B cell (primary cell): ENCODE data around the gene SLAIN2. TPM values are rescaled to one million over a fixed set of nuclear protein-coding genes. Genes with fewer than 3 reads are reported as not detected.

Experiments
- ATAC-seq: fragments of 200-7000 bp; cut with Tn5 transposase; one replicate; pipeline ENCODE4 v1.10.0; 2021; ENCODE audit warnings: low read depth, mild to moderate bottlenecking, moderate number of reproducible peaks, moderate library complexity
- CTCF ChIA-PET: fragments of 350-600 bp; sonication (Branson Sonifier 250); formaldehyde crosslinking; loops from one replicate; lab custom pipeline; 2021; ENCODE audit warnings: antibody characterized with exemption, inconsistent platforms; lab: Charles Lee
- POLR2A ChIA-PET: fragments of 350-600 bp; sonication (Branson Sonifier 250); formaldehyde crosslinking; loops from one replicate; lab custom pipeline; 2021; ENCODE audit warnings: antibody characterized with exemption; lab: Charles Lee
- DNase-seq: peaks from one replicate; pipeline ENCODE4 v3.0.0; 2013
- H2AFZ ChIP-seq: 2 replicates; pipeline ENCODE4 v1.6.1; 2012; ENCODE audit warnings: mild to moderate bottlenecking, low read depth, low read length; ENCODE audit not compliant: insufficient read depth, poor library complexity, severe bottlenecking
- H3K27ac ChIP-seq, 2 donors: 1 replicate in 1 of 2; 2 replicates in 1 of 2; pipeline ENCODE4 v1.5.1; 2012 to 2013; ENCODE audit warnings: low read length in 2 of 2, mild to moderate bottlenecking in 2 of 2, moderate library complexity in 1 of 2
- H3K27me3 ChIP-seq, 4 experiments: fragments of 200-600 bp in 1 of 4; sonication (generic) in 1 of 4; replicated peaks in 1 of 4; 1 replicate in 2 of 4; 2 replicates in 2 of 4; pipeline versions ENCODE4 v1.6.1 to v1.7.0; 2013 to 2016; ENCODE audit warnings: low read length in 3 of 4, mild to moderate bottlenecking in 2 of 4, mixed read lengths in 1 of 4, moderate library complexity in 1 of 4; ENCODE audit not compliant: insufficient read depth in 4 of 4, control insufficient read depth in 3 of 4; ENCODE audit errors: control extremely low read depth in 1 of 4
- H3K36me3 ChIP-seq, 2 experiments: replicated peaks in 1 of 2; 1 replicate in 1 of 2; 2 replicates in 1 of 2; pipeline versions ENCODE4 v1.6.1 to v1.7.1; 2013; ENCODE audit warnings: low read length in 1 of 2; ENCODE audit not compliant: insufficient read depth in 2 of 2, control insufficient read depth in 1 of 2; ENCODE audit errors: control extremely low read depth in 1 of 2, extremely low read depth in 1 of 2
- H3K4me1 ChIP-seq, 2 donors: fragments of 200-600 bp in 1 of 2; sonication (generic) in 1 of 2; 1 replicate in 1 of 2; 2 replicates in 1 of 2; pipeline versions ENCODE4 v1.5.1 to v1.6.1; 2013 to 2017; ENCODE audit warnings: low read length in 2 of 2; ENCODE audit not compliant: control insufficient read depth in 2 of 2, insufficient read depth in 2 of 2
- H3K4me2 ChIP-seq: replicated peaks from 2 replicates; pipeline ENCODE3; 2012; ENCODE audit warnings: mild to moderate bottlenecking, low read depth, low read length; ENCODE audit not compliant: poor library complexity, severe bottlenecking
- H3K4me3 ChIP-seq, 5 experiments: fragments of 200-600 bp in 1 of 5; sonication (generic) in 1 of 5; 1 replicate in 3 of 5; 2 replicates in 2 of 5; pipeline versions ENCODE4 v1.5.1 to v1.7.0; 2011 to 2016; ENCODE audit warnings: low read length in 4 of 5, mild to moderate bottlenecking in 4 of 5, low read depth in 2 of 5, control low read depth in 1 of 5, moderate library complexity in 1 of 5; ENCODE audit not compliant: insufficient read depth in 1 of 5; ENCODE audit errors: control extremely low read depth in 1 of 5, extremely low read depth in 1 of 5
- H3K79me2 ChIP-seq: fragments of 200-600 bp; sonication (generic); one replicate; pipeline ENCODE4 v1.6.0; 2016; ENCODE audit warnings: low read length; ENCODE audit not compliant: control insufficient read depth, insufficient read depth
- H3K9ac ChIP-seq: fragments of 200-600 bp; sonication (generic); 2 replicates; pipeline ENCODE4 v1.6.1; 2017; ENCODE audit warnings: mild to moderate bottlenecking, low read length, moderate library complexity
- H3K9me3 ChIP-seq, 3 donors: one replicate each; pipeline versions ENCODE4 v1.6.1 to v1.7.1; 2013; ENCODE audit warnings: low read length in 2 of 3; ENCODE audit not compliant: control insufficient read depth in 2 of 3, insufficient read depth in 1 of 3; ENCODE audit errors: control extremely low read depth in 1 of 3
- H4K20me1 ChIP-seq: 2 replicates; pipeline ENCODE4 v1.6.0; 2012; ENCODE audit warnings: mild to moderate bottlenecking, low read length; ENCODE audit not compliant: insufficient read depth, control insufficient read depth, poor library complexity, severe bottlenecking
- H3K27ac Mint-ChIP-seq: one replicate; pipeline ENCODE4 v1.8.0; 2021; ENCODE audit warnings: mixed read lengths
- H3K27me3 Mint-ChIP-seq: one replicate; pipeline ENCODE4 v1.8.0; 2021; ENCODE audit warnings: mixed read lengths
- H3K4me1 Mint-ChIP-seq: one replicate; pipeline ENCODE4 v1.8.0; 2021; ENCODE audit warnings: mixed read lengths
- H3K4me3 Mint-ChIP-seq: one replicate; pipeline ENCODE4 v1.8.0; 2021; ENCODE audit warnings: mixed read lengths
- H3K9me3 Mint-ChIP-seq: one replicate; pipeline ENCODE4 v1.8.0; 2022; ENCODE audit warnings: mixed read lengths; ENCODE audit not compliant: insufficient read depth
- CTCF ChIP-seq: fragments of 200-600 bp; IDR thresholded peaks from one replicate; pipeline ENCODE4 v1.8.0; 2022; ENCODE audit warnings: antibody characterized with exemption, mild to moderate bottlenecking
- EZH2 ChIP-seq: IDR thresholded peaks from 2 replicates; pipeline ENCODE4 v1.6.1; 2012; ENCODE audit warnings: borderline replicate concordance, low read depth, mild to moderate bottlenecking, moderate library complexity, low read length; ENCODE audit not compliant: insufficient read depth, poor library complexity, severe bottlenecking
- WGBS: methylation state at CpG from one replicate; pipeline ENCODE4 v1.1.5; 2013; ENCODE audit warnings: missing lambda C conversion rate; ENCODE audit not compliant: insufficient coverage; 5-methylcytosine and 5-hydroxymethylcytosine counted together
- intact Hi-C: fragments of 100-400 bp; cut with micrococcal nuclease; formaldehyde crosslinking; loops from one replicate; pipeline ENCODE4 v1.10.0; 2022
- polyA plus RNA-seq: library from polyadenylated mRNA; depleted of rRNA; stranded (reverse); fragments of >200 nt; gene quantifications from 2 replicates; pipeline ENCODE4 v1.2.3, GENCODE V29; 2012
- total RNA-seq, 2 donors: library from RNA; stranded (reverse); fragments of 120-200 nt in 1 of 2; gene quantifications; 1 replicate in 1 of 2; 2 replicates in 1 of 2; pipeline versions ENCODE4 v1.2.3 to v1.2.4, GENCODE V29; 2013 to 2022

Gene SLAIN2
- total and polyA plus RNA-seq, 2 donors (not counting 1 experiment from before 2014, with no cell fraction given), result 19.7 to 69.1 TPM

GRCh38 chr4:48368389-48368788, 27.1 kb downstream of the SLAIN2 start:
- peaks cover 65% of the 10 kb centered on the region for H3K79me2 ChIP-seq
- no peak overlapping the region for H3K9ac ChIP-seq
- no peaks in the 10 kb centered on the region for H3K9me3 Mint-ChIP-seq
- no peak overlapping the region for H3K4me3 Mint-ChIP-seq
- H3K4me3 ChIP-seq, result no peak overlapping the region
- DNase-seq, result no peak
- no peaks in the 10 kb centered on the region for H3K9me3 ChIP-seq
- H4K20me1 ChIP-seq, result peaks cover 35% of the 10 kb centered on the region
- H3K4me1 Mint-ChIP-seq, result peaks cover 36% of the 10 kb centered on the region
- no peak overlapping the region for H3K27ac Mint-ChIP-seq
- H2AFZ ChIP-seq, result no peak overlapping the region
- no peak overlapping the region for H3K4me2 ChIP-seq
- H3K36me3 ChIP-seq, result peaks cover 0 to 1% of the 10 kb centered on the region in 2 experiments
- TF ChIP-seq CTCF, result no peak
- no peak for TF ChIP-seq EZH2
- ChIA-PET CTCF (no interaction called here), POLR2A (no interaction called here)
- H3K27me3 ChIP-seq, result no peaks in the 10 kb centered on the region
- H3K27ac ChIP-seq, result no peak overlapping the region
- no peaks in the 10 kb centered on the region for H3K27me3 Mint-ChIP-seq
- H3K4me1 ChIP-seq, result peaks cover 0 to 6% of the 10 kb centered on the region in 2 donors
- intact Hi-C loops, result no loop called here
- ATAC-seq, result no peak

- ChIA-PET CTCF (interaction anchor here (0.5 kb wide), 1 partner anchor 66 kb away, joined by 3 read pairs; no protein-coding TSS in a partner anchor), POLR2A (no interaction called here)
- no peak for ATAC-seq
- Histone ChIP-seq H3K27ac (no peak overlapping the region), H3K79me2 (peaks cover 72% of the 10 kb centered on the region), H3K9ac (no peak overlapping the region), H3K4me2 (no peak overlapping the region), H3K4me3 (no peak overlapping the region), H4K20me1 (peaks cover 39% of the 10 kb centered on the region), H3K9me3 (no peaks in the 10 kb centered on the region), H2AFZ (no peak overlapping the region), H3K27me3 (no peaks in the 10 kb centered on the region), H3K36me3 (peaks cover 0 to 1% of the 10 kb centered on the region in 2 experiments), H3K4me1 (peaks cover 0 to 6% of the 10 kb centered on the region in 2 donors)
- TF ChIP-seq EZH2 (no peak), CTCF (no peak)
- Mint-ChIP-seq H3K27me3 (no peaks in the 10 kb centered on the region), H3K4me1 (peaks cover 36% of the 10 kb centered on the region), H3K9me3 (no peaks in the 10 kb centered on the region), H3K4me3 (no peak overlapping the region), H3K27ac (no peak overlapping the region)
- DNase-seq, result no peak
- no CpG with 5 or more reads among the region's 2 CpGs for WGBS
- intact Hi-C loops, result no loop called here
These were observed 27.9 kb downstream of the SLAIN2 start for GRCh38 chr4:48369248-48369647.
